GM19328 (cell line): ENCODE measurements around the gene IGFBP3.

Source experiments
- ATAC-seq: cut with Tn5 transposase; IDR thresholded peaks from one replicate; pipeline ENCODE4 v1.9.1; 2021; ENCODE audit warnings: mild to moderate bottlenecking, moderate library complexity; ENCODE audit not compliant: unreplicated experiment

The IGFBP3 gene

DNA sequence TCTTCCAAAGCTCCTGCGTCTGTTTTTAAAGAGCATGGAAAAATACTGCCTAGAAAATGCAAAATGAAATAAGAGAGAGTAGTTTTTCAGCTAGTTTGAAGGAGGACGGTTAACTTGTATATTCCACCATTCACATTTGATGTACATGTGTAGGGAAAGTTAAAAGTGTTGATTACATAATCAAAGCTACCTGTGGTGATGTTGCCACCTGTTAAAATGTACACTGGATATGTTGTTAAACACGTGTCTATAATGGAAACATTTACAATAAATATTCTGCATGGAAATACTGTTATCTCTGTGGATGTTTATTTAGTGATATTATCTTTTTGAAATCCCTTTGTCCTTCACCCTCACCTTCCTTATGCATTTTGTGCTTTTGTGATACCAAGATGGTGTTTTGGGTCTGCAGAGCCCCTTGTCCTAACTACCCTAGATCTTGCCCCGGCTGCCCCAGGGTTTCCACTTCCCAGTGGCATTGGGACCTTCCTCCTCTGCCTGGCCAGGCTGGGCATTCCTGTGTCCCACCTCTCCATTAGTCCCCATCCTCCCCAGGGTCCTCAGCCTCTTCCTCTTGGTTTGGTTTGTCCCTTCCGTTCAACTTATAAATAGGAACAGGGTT is 27.6 kb downstream of the IGFBP3 start:
- ATAC-seq, result no peak

DNA sequence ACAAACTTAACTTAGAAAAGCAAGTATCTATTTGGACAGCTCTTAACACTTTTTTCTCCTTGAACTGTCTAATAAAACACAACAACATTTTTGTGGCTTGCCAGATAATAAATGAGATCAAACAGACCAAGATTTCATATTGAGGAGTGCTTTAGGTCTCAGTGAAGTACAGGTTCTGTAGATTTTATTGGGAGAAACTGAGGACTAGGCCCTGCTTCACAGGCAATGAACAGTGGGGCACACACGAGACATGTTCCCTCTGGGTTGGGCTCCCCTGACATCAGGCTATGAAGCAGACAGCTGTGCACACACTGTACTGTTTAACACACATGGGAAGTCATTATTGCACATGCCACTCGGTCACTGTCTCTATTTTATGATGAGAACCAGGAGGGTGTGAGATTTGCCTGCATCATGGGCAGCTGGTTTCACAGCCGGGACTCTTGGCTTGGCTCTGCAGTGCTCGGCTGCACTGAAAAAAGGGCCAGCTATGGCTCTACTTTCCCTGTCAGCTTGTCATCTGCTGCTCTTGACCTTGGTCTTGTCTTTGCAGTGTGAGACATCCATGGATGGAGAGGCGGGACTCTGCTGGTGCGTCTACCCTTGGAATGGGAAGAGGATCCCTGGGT is 28.6 kb downstream of the IGFBP3 start:
- ATAC-seq, result no peak

DNA sequence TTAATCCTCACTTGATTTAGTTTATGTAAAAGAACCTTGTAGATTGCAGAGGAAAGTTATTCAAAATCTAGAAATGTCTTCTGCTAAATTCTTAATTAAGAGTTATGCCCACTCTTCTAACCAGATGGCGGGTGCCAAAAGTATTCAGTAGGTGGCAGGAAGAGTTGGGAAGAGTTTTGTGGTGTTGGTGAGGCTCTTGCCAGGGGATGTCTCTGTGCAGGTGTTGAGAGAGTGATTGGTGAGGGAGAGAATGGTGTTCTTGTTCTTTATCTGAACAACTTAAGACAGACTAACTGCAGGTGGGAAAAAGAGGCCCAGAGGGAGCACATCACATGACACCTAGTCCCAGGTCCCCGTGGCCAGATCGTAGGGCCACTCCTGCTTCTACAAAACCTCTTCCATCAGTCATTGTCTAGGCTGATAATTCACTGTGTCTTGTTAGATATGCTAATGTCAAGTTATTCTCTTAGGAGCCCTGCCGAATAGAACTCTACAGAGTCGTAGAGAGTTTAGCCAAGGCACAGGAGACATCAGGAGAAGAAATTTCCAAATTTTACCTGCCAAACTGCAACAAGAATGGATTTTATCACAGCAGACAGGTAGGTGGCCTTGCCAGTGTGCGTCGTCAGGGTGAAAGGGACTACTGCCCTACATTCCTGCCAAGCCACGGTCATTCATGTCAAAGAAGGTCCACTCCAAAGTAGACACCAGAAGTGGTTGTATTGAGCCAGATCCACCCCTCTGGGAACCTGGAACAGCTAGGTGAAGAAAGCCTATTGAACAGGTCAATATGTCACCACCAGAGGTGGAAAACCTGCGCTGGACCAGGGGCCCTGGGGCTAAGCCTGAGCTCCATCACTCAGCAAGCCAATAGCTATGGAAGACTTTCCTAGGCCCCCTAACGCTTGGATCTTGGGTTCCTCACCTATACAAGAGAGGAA is 29.3 kb downstream of the IGFBP3 start:
- no peak for ATAC-seq

DNA sequence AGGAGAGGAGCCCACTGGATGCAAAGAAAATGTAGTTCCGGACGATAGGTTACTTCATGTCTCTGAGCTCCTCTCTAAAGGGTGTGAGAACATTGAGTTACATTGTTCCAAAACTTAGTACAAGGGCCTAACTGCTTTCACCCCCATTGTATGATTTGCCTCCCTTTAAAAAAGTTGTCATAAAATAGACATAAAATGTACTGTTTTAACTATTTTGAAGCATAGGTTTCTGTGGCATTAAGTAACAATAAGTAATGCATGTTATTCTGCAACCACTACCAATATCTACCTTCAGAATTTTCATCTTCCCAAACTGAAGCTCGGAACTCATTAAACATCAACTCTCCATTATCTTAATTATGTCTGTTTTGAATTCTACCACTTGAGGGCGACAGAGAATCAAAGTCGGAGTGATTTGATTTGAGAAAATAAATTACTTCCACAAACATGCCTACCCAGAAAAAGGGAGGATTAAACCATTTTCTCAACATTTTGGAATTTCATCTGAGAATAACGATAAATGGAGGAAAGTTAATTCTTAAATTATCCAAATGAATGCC is 30.1 kb downstream of the IGFBP3 start:
- ATAC-seq, result no peak

DNA sequence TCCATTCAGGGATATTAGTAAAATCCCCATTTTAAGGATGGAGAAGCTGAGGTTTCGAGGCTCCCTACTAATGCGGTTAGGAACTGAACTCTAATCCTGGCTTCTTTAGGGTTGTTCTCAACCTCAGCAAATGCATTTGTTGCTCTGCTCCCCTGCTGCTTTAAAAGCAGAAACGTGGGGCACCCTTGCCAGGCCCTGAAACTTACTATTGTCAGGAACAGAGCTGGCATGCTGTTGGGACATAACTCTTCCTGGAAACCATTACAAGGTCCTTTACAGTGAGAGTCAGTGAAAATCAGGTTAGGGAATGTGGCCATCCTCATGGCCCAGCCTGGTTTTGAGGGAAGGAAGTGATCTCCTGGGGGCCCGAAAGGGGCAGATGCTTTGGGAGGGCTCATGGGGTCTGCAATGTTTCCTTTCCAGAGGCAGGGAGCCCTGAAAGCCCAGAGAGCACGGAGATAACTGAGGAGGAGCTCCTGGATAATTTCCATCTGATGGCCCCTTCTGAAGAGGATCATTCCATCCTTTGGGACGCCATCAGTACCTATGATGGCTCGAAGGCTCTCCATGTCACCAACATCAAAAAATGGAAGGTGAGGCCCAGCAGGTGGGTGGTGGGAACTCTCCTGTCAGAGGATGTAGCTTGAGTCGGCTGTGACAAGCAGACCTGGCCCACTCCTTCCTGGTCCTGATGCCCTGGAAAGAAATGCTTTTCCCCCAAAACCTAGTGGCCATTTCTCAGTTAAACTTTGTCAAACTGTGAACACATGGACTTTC is 30.8 kb downstream of the IGFBP3 start:
- no peak for ATAC-seq

DNA sequence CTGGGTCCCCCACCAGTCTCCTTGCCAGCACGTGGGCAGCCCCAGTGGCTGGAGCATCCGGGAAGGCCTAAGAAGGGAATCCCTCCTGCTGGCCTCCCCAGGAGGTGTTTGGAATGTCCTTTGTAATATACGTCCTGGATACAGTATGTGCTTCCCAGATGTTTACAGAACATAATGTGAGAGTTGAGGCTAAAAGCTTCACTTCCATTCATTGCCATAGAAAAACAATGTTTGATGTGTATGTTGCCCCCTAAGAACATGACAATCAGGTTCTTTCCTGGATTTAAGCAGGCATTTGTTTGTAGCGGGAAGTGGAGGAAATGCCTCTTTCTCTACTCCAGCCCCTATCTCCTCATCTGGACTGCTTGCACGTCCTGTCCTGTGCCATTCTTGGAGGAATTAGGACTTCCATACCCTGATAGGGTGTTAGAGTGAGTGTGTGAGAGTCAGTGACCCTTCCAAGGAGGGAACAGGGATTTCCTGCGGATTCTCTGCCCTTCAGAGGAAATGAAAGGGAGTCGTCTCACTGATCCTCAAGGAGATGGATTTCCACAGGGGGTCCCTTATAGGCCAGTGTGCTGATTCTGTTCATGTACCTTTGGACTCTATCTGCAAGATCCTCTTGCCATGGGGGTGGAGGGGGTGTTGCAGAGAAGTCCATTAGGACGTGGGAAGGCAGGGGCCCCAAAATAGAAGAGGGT is 31.6 kb downstream of the IGFBP3 start:
- no peak for ATAC-seq

DNA sequence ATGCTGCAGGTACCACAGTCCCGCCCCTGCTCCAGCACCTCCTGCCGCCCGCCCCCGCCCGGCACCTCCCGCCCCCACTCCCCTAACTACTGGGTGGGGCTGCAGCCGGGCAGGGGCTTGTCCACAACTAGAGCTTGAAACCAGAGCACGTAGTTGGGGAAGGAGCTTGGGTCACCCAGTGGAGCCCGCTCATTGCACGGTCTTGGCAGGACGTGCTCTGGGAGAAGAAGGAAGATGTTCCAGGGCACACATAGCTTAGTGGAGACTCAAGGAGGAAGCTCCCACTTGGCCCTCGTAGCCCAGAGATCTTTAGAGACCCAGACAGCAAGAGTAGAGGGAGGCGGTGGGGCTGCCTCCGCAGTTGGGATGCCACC is 32.1 kb downstream of the IGFBP3 start:
- no peak for ATAC-seq

DNA sequence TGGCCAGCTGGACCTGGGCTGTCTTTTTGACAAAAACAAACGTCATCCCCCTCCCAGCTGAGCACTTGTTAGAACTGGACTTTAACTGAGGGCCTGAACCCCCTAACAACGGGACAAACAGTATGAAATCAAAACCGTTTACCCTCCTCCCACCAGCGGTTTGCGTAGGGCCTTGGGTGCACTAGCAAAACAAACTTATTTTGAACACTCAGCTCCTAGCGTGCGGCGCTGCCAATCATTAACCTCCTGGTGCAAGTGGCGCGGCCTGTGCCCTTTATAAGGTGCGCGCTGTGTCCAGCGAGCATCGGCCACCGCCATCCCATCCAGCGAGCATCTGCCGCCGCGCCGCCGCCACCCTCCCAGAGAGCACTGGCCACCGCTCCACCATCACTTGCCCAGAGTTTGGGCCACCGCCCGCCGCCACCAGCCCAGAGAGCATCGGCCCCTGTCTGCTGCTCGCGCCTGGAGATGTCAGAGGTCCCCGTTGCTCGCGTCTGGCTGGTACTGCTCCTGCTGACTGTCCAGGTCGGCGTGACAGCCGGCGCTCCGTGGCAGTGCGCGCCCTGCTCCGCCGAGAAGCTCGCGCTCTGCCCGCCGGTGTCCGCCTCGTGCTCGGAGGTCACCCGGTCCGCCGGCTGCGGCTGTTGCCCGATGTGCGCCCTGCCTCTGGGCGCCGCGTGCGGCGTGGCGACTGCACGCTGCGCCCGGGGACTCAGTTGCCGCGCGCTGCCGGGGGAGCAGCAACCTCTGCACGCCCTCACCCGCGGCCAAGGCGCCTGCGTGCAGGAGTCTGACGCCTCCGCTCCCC is 32.7 kb downstream of the IGFBP3 start, which contains the start of gene IGFBP1:
TSS of gene IGFBP1 (plus strand) at position 304 of the 808 bp plus-strand sequence. CDS start at position 469, 165 bp downstream.
- no peak for ATAC-seq

DNA sequence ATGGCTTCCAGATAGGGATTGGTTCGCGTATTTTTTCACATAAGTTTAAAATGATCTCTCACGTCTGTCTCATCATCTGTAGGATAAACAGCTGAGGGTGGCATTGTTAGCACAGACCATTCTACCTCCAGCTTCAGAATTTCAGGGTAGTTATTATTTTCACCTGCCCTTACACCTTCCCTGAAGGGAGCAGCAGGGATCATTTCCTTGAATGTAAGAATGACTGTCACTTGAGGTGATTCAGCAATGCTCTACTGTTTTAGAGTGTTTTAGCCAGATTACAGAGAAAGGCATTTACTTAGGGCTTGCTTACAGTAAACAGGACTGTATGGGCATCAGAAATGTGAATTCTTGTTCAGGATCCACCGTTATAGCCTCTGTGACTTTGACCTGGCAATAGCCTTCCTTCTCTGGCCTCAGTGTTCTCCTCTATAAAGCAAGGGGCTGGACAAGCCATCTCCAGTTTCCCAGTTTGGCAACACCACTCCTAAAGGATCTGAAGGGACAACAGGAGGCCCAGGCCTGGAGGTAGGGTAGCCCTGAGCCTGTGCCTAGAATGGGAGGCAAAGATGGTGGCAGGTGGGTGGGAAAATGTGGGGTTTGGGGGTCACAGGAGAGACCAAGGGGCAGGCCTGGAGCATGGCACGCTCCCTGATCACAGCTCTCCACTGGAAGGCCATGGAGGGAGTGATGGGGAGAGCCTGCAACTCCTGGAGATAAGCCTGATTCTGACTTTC is 34.0 kb downstream of the IGFBP3 start:
- no peak for ATAC-seq

DNA sequence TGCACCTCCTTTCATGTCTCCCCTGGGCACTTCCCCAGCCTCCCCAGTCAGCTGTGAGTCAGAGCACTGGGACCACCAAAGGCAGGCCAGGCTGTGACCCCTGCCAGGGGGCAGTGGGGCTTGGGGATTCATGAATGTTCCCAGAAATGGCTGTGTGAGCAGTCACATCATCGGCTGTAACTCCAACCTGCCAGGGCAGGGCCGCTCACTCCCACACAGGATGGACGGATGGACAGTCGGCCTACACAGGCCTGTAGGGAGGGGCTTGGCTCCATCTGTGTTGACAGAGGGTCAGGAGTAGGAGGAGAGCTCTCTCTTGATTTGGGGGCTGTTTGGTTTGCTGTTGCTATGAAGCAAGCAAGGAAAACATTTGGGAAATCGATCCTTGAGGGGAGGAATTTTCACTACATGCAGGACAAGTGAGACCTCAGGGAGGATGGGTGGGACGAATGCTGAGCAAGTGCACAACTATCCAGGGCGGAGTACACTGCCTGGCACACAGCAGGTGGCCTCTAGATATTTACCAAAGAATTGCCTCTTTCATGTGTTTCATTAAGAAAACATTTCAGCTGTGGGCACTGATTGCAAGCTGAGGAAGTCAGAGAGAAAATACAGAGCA is 35.7 kb downstream of the IGFBP3 start:
- ATAC-seq, result no peak

DNA sequence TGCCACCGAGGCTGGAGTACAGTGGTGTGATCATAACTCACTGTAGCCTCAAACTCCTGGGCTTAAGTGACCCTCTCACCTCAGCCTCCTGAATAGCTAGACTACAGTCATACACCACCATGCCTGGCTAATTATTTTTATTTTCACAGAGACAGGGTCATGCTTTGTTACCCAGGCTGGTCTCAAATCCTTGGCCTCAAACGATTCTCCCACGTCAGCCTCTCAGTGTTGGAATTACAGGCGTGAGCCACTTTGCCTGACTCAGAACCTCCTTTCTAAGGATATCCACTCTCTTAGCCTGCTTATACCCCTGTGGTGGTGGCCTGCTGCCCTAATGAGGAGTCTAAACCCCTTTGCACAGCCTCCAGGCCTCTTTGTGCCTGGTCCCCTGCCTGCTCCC is 36.9 kb downstream of the IGFBP3 start:
- no peak for ATAC-seq

DNA sequence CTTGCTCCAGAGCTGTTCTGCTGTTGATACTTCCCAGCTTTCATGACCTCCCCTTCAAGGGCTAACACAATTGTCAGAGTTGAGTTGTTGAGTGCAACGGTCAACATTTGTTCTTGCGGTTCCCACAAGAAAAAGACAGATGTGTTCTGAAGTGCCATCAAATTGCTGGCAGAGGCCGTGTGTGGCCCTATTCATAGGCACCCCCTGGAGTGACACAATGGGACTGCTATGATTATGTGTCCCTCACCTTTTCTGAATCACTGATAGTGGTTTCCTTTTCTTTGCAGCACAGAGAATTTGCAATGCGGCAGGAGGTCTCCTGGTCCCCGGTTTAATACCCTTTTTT is 38.6 kb downstream of the IGFBP3 start:
- no peak for ATAC-seq

DNA sequence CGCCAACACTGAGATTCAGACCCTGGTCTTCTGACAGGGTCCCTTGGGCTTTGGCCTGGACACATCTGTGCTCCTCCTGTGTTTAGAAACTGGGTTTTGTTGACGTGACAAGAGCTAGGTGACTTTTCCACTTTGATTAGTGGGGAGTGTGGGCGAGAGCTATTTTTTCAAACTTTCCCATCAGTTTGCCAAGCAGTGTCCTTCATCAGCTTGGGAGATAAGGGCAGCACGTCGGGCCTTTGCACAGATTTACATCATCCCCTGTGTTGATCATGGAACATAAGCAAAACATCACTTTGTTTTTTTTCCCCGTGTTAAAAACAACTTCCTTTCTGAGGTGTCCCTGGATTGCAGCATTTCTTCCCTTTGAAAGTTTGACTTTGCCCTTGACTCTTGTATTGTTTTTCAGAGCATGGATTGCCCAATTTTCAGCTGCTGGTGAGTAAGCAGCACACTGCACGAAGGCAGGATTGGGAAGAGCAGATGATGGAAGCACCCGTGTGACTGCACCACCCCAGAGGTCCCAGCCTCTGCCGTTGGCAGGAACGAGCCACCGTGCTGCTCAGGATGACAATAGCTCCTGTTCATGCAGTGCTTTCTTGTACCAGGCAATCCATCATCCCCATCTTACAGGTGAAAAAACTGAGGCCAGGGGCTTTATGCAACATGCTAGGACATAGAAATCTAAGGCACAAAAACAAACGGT is 39.2 kb downstream of the IGFBP3 start:
- no peak for ATAC-seq

DNA sequence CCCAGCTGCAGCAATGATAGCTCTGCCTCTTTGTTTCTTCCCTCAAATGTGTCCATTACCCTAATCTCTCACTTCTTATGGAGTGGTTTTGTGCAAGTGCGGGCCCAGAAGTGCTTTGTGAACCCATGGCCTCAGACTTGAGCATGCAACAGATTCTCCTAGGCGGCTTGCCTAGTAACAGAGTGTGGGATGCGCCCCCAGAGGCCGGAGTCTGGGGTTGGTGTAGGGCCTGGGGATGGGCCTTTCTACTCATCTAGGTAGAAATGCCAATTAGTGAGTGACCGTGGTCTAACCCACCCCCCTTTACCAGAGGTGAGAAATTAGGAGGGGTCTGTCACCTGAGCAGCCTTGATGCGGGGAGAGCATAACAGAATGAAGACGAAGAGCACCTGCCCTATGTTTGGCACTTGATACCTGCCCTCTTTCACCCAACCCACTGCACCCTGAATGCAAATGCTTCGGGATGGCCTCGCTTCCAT is 39.8 kb downstream of the IGFBP3 start:
- no peak for ATAC-seq

DNA sequence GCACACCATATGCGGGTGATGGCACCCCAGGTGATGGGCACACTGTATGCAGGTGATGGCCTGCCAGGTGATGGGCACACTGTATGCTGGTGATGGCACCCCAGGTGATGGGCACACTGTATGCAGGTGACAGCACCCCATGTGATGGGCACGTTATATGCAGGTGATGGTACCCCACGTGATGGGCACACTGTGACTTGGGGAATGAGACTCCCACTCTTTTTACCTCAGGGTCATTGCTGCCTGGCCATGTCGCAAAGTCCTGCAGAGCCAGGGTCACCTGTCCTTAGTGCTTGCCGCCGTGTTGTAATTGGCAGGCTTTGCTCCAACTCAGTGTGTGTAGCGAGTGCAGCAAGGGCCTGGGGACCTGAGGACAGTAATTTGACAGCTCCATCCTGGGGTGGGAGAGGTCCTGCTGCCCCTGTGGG is 40.6 kb downstream of the IGFBP3 start:
- ATAC-seq, result no peak

DNA sequence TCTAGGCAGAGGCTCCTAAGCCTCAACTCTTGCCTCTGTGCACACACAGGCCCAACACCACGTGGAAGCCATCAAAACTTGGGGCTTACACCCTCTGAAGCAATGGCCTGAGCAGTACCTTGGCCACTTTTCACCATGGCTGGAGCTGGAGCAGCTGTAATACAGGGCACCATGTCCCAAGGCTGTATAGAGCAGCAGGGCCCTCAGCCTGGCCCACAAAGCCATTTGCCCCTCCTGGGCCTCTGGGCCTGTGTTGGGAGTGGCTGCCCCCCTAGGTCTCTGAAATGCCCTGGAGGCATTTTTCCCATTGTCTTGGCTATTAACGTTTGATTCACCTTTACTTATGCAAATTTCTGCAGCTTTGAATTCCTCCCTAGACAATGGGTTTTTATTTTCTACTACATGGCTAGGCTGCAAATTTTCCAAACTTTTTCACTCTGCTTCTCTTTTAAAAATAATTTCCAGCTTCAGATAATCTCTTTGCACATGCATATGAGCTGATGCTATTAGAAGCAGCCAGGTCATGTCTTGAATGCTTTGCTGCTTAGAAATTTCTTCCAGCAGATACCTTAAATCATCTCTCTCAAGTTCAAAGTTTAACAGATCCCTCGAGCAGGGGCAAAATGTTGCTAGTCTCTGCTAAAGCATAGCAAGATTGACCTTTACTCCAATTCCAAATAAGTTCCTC is 42.5 kb downstream of the IGFBP3 start:
- no peak for ATAC-seq

DNA sequence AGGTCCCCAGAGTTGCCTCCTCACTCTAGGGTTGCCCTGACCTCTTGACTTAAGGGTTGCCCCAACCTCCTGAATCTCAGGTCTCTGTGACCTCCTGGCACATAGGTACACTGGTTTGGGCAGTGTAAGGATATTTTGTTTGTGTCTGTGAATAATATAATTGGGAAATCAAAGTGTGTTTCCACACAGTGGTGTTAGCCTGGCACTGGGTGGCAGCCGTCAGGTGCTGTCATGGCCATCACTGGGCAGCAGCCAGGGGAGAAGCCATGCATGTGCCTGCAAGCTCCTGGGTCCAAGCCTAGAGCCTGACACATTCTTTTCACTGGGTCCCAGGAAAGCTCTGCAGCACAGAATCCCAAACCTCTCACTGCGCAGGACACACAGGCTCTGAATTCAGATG is 44.6 kb downstream of the IGFBP3 start:
- ATAC-seq, result no peak
